Natural killer cell (primary cell): ENCODE measurements around the gene SDR42E2. TPM values are rescaled to one million over a fixed set of nuclear protein-coding genes. Genes with fewer than 3 reads are reported as not detected.

ENCODE experiments used
- ATAC-seq, 3 donors: fragments of 150-1000 bp in 2 of 3; fragments of 200-7000 bp in 1 of 3; cut with Tn5 transposase; 1 replicate in 1 of 3; 2 replicates in 2 of 3; pipeline ENCODE4 v1.10.0; 2021; ENCODE audit warnings: mild to moderate bottlenecking in 2 of 3, moderate library complexity in 2 of 3
- DNase-seq, 2 donors: peaks; one replicate each; pipeline versions ENCODE4 v3.0.0 to v3.0.0-alpha.2; 2013 to 2021; ENCODE audit warnings: mixed read lengths in 1 of 2
- H3K27ac ChIP-seq: one replicate; pipeline ENCODE4 v1.5.1; 2013; ENCODE audit warnings: mild to moderate bottlenecking, low read length
- H3K27me3 ChIP-seq: one replicate; pipeline ENCODE4 v1.6.1; 2013; ENCODE audit warnings: low read length; ENCODE audit not compliant: control insufficient read depth, insufficient read depth
- H3K36me3 ChIP-seq: one replicate; pipeline ENCODE4 v1.6.1; 2013; ENCODE audit warnings: low read length; ENCODE audit not compliant: control insufficient read depth, insufficient read depth
- H3K4me1 ChIP-seq: one replicate; pipeline ENCODE4 v1.6.1; 2013; ENCODE audit warnings: low read length; ENCODE audit not compliant: control insufficient read depth, insufficient read depth
- H3K4me3 ChIP-seq: one replicate; pipeline ENCODE4 v1.5.1; 2013; ENCODE audit warnings: low read length
- H3K9me3 ChIP-seq: one replicate; pipeline ENCODE4 v1.6.1; 2013; ENCODE audit warnings: low read length; ENCODE audit not compliant: control insufficient read depth, insufficient read depth
- H3K27ac Mint-ChIP-seq, 2 donors: one replicate each; pipeline ENCODE4 v1.8.0; 2022; ENCODE audit warnings: mild to moderate bottlenecking in 2 of 2, mixed read lengths in 2 of 2, moderate library complexity in 1 of 2
- H3K27me3 Mint-ChIP-seq, 2 donors: one replicate each; pipeline ENCODE4 v1.8.0; 2022; ENCODE audit warnings: low read depth in 2 of 2, mixed read lengths in 2 of 2
- H3K36me3 Mint-ChIP-seq: one replicate; pipeline ENCODE4 v1.8.0; 2022; ENCODE audit warnings: mixed read lengths
- H3K4me1 Mint-ChIP-seq, 2 donors: one replicate each; pipeline ENCODE4 v1.8.0; 2022; ENCODE audit warnings: mixed read lengths in 2 of 2
- H3K4me3 Mint-ChIP-seq: one replicate; pipeline ENCODE4 v1.8.0; 2022; ENCODE audit warnings: mild to moderate bottlenecking, moderate library complexity, mixed read lengths
- H3K9me3 Mint-ChIP-seq, 2 donors: one replicate each; pipeline ENCODE4 v1.8.0; 2022; ENCODE audit warnings: mixed read lengths in 2 of 2
- CTCF ChIP-seq: fragments of 200-600 bp; IDR thresholded peaks from one replicate; pipeline ENCODE4 v1.8.0; 2022; ENCODE audit warnings: antibody characterized with exemption
- WGBS: methylation state at CpG from one replicate; pipeline ENCODE4 v1.1.7; 2013; ENCODE audit warnings: missing lambda C conversion rate; ENCODE audit not compliant: insufficient coverage; 5-methylcytosine and 5-hydroxymethylcytosine counted together
- intact Hi-C: fragments of 100-400 bp; cut with micrococcal nuclease; formaldehyde crosslinking; loops from one replicate; pipeline ENCODE4 v1.14.2; 2022
- total RNA-seq, 4 donors: library from RNA; stranded (reverse); fragments of 120-200 nt in 1 of 4; gene quantifications; one replicate each; pipeline versions ENCODE4 v1.2.3 to v1.2.4, GENCODE V29; 2013 to 2022

SDR42E2 gene
- total RNA-seq, 3 donors from 2014 or later (not counting 1 experiment from before 2014, with no cell fraction given), result 0.92 to 1.9 (median 0.93) TPM

GRCh38 chr16:22192261-22193062 lies 30.2 kb downstream of the SDR42E2 start:
- H3K4me1 Mint-ChIP-seq, result peaks cover 64 to 83% of the 10 kb centered on the region in 2 donors
- H3K4me1 ChIP-seq, result peaks cover 69% of the 10 kb centered on the region
- H3K36me3 Mint-ChIP-seq, result no peaks in the 10 kb centered on the region
- H3K27me3 Mint-ChIP-seq, result no peaks in the 10 kb centered on the region
- H3K9me3 Mint-ChIP-seq, result peaks cover 0 to 3% of the 10 kb centered on the region in 2 donors
- peak overlapping the region; percentile 91 to 98 for H3K27ac Mint-ChIP-seq
- peak; percentile 83 to 95 for DNase-seq
- intact Hi-C loops, result loop anchor here (5.0 kb wide), 2 partner anchors 545 to 595 kb away; partner anchors contain the start of gene METTL9
- H3K4me3 ChIP-seq, result peak overlapping the region; percentile 43
- no peaks in the 10 kb centered on the region for H3K27me3 ChIP-seq
- H3K4me3 Mint-ChIP-seq, result peak overlapping the region; percentile 94
- no peaks in the 10 kb centered on the region for H3K9me3 ChIP-seq
- peak overlapping the region; percentile 99 for H3K27ac ChIP-seq
- TF ChIP-seq CTCF, result no peak
- WGBS, result 15% methylated on average over 15 of the region's 16 CpGs
- H3K36me3 ChIP-seq, result no peaks in the 10 kb centered on the region
- ATAC-seq, result peak; percentile 20 to 35 (median 30)

- Histone ChIP-seq H3K4me1 (peaks cover 69% of the 10 kb centered on the region), H3K27ac (peak overlapping the region; percentile 99), H3K27me3 (no peaks in the 10 kb centered on the region), H3K4me3 (no peak overlapping the region), H3K36me3 (no peaks in the 10 kb centered on the region), H3K9me3 (no peaks in the 10 kb centered on the region)
- no peak for TF ChIP-seq CTCF
- H3K27ac Mint-ChIP-seq, result peak overlapping the region; percentile 91 to 98
- peaks cover 0 to 3% of the 10 kb centered on the region in 2 donors for H3K9me3 Mint-ChIP-seq
- WGBS, result 82% methylated on average over 2 of the region's 2 CpGs
- H3K4me1 Mint-ChIP-seq, result peaks cover 62 to 81% of the 10 kb centered on the region in 2 donors
- DNase-seq (no peak), ATAC-seq (no peak)
- no peaks in the 10 kb centered on the region for H3K27me3 Mint-ChIP-seq
- H3K36me3 Mint-ChIP-seq, result no peaks in the 10 kb centered on the region
- no peak overlapping the region for H3K4me3 Mint-ChIP-seq
- intact Hi-C loops, result loop anchor here (5.0 kb wide), 2 partner anchors 546 to 596 kb away; partner anchors contain the start of gene METTL9
Observed at GRCh38 chr16:22193063-22193411, 30.7 kb downstream of the SDR42E2 start.

GRCh38 chr16:22194707-22195444 lies 32.6 kb downstream of the SDR42E2 start:
- Histone ChIP-seq H3K27ac (peak overlapping the region; percentile 59), H3K36me3 (no peaks in the 10 kb centered on the region), H3K27me3 (no peaks in the 10 kb centered on the region), H3K4me1 (peaks cover 51% of the 10 kb centered on the region), H3K4me3 (no peak overlapping the region), H3K9me3 (no peaks in the 10 kb centered on the region)
- H3K27ac Mint-ChIP-seq, result peak overlapping the region; percentile 91 to 95
- peaks cover 0 to 3% of the 10 kb centered on the region in 2 donors for H3K9me3 Mint-ChIP-seq
- H3K4me1 Mint-ChIP-seq, result peaks cover 44 to 63% of the 10 kb centered on the region in 2 donors
- intact Hi-C loops, result loop anchor here (1.0 to 5.0 kb wide), 4 partner anchors 11 to 598 kb away; partner anchors contain the start of genes EEF2K, METTL9 and POLR3E
- H3K36me3 Mint-ChIP-seq, result no peaks in the 10 kb centered on the region
- H3K4me3 Mint-ChIP-seq, result peak overlapping the region; percentile 89
- H3K27me3 Mint-ChIP-seq, result no peaks in the 10 kb centered on the region
- ATAC-seq (no peak), DNase-seq (peak in 1 of 2 donors; percentile 80)
- 82% methylated on average over 9 of the region's 9 CpGs for WGBS
- TF ChIP-seq CTCF, result no peak
